Mesendoderm (in vitro differentiated cells): ENCODE measurements around the gene NOVA1.

Experiments used
- DNase-seq: peaks from one replicate; pipeline ENCODE4 v3.0.0; 2013
- H2AK5ac ChIP-seq: 2 replicates; pipeline ENCODE4 v1.6.1; 2013; ENCODE audit warnings: low read length, inconsistent platforms
- H2BK120ac ChIP-seq: 2 replicates; pipeline ENCODE4 v1.6.1; 2013; ENCODE audit warnings: low read depth, mild to moderate bottlenecking, low read length, moderate library complexity, mixed read lengths
- H2BK15ac ChIP-seq: replicated peaks from 2 replicates; pipeline ENCODE4 v1.6.1; 2013; ENCODE audit warnings: low read depth, mild to moderate bottlenecking, moderate library complexity
- H2BK5ac ChIP-seq: 2 replicates; pipeline ENCODE4 v1.6.1; 2013; ENCODE audit warnings: low read length, inconsistent platforms
- H3K18ac ChIP-seq: 2 replicates; pipeline ENCODE4 v1.6.1; 2013; ENCODE audit warnings: mild to moderate bottlenecking, low read length, mixed read lengths
- H3K23ac ChIP-seq: one replicate; pipeline ENCODE4 v1.6.1; 2013; ENCODE audit warnings: low read length
- H3K27ac ChIP-seq: 2 replicates; pipeline ENCODE4 v1.5.1; 2013; ENCODE audit warnings: low read depth, mild to moderate bottlenecking, inconsistent platforms, low read length, moderate library complexity
- H3K27me3 ChIP-seq: 2 replicates; pipeline ENCODE4 v1.6.1; 2013; ENCODE audit warnings: low read length, control low read depth, mild to moderate bottlenecking, inconsistent platforms; ENCODE audit not compliant: insufficient read depth, poor library complexity
- H3K36me3 ChIP-seq: 2 replicates; pipeline ENCODE4 v1.6.1; 2013; ENCODE audit warnings: low read length, inconsistent platforms; ENCODE audit not compliant: control insufficient read depth, insufficient read depth
- H3K4ac ChIP-seq: one replicate; pipeline ENCODE4 v1.6.1; 2013; ENCODE audit warnings: low read depth, mild to moderate bottlenecking, low read length, moderate library complexity
- H3K4me1 ChIP-seq: 2 replicates; pipeline ENCODE4 v1.6.1; 2013; ENCODE audit warnings: low read depth, low read length, inconsistent platforms; ENCODE audit not compliant: control insufficient read depth
- H3K4me2 ChIP-seq: 2 replicates; pipeline ENCODE4 v1.6.1; 2013; ENCODE audit warnings: low read length
- H3K4me3 ChIP-seq: 2 replicates; pipeline ENCODE4 v1.5.1; 2013; ENCODE audit warnings: mild to moderate bottlenecking, low read length
- H3K56ac ChIP-seq: one replicate; pipeline ENCODE4 v1.6.1; 2013; ENCODE audit warnings: low read length
- H3K79me1 ChIP-seq: 2 replicates; pipeline ENCODE4 v1.6.1; 2013; ENCODE audit warnings: low read length, inconsistent platforms
- H3K79me2 ChIP-seq: 2 replicates; pipeline ENCODE4 v1.6.1; 2013; ENCODE audit warnings: mild to moderate bottlenecking, low read length; ENCODE audit not compliant: control insufficient read depth, insufficient read depth
- H3K9ac ChIP-seq: 2 replicates; pipeline ENCODE4 v1.6.1; 2013; ENCODE audit warnings: low read length, inconsistent platforms
- H4K5ac ChIP-seq: one replicate; pipeline ENCODE4 v1.6.1; 2013; ENCODE audit warnings: low read length
- H4K8ac ChIP-seq: one replicate; pipeline ENCODE4 v1.6.1; 2013; ENCODE audit warnings: low read depth, mild to moderate bottlenecking, control low read depth, low read length, moderate library complexity
- WGBS: extraction: QIAGEN DNeasy Blood & Tissue Kit; methylation state at CpG from one replicate; pipeline ENCODE4 v1.1.7; 2013; ENCODE audit warnings: low lambda C conversion rate, missing lambda C conversion rate; ENCODE audit not compliant: insufficient coverage; ENCODE audit errors: extremely low coverage; 5-methylcytosine and 5-hydroxymethylcytosine counted together

The NOVA1 gene

GRCh38 chr14:26400373-26400772 lies 197.5 kb downstream of the NOVA1 start:
- no peak overlapping the region for H3K18ac ChIP-seq
- no peak for DNase-seq
- H4K8ac ChIP-seq, result no peak overlapping the region
- no peak overlapping the region for H2BK15ac ChIP-seq
- no peak overlapping the region for H3K9ac ChIP-seq
- peaks cover 4% of the 10 kb centered on the region for H3K4me1 ChIP-seq
- no peak overlapping the region for H3K23ac ChIP-seq
- no peak overlapping the region for H3K4me2 ChIP-seq
- H3K79me1 ChIP-seq, result no peaks in the 10 kb centered on the region
- no peak overlapping the region for H3K56ac ChIP-seq
- H4K5ac ChIP-seq, result no peak overlapping the region
- H3K79me2 ChIP-seq, result no peaks in the 10 kb centered on the region
- no peak overlapping the region for H2BK120ac ChIP-seq
- H3K4ac ChIP-seq, result no peak overlapping the region
- H3K27ac ChIP-seq, result no peak overlapping the region
- no peak overlapping the region for H2BK5ac ChIP-seq
- H3K4me3 ChIP-seq, result no peak overlapping the region
- H3K27me3 ChIP-seq, result no peaks in the 10 kb centered on the region
- H3K36me3 ChIP-seq, result no peaks in the 10 kb centered on the region
- H2AK5ac ChIP-seq, result peak overlapping the region; percentile 9
- no CpG with 5 or more reads among the region's 1 CpG for WGBS

GRCh38 chr14:26398616-26399015 lies 199.2 kb downstream of the NOVA1 start:
- Histone ChIP-seq H2BK5ac (no peak overlapping the region), H3K4me1 (peaks cover 7% of the 10 kb centered on the region), H3K18ac (no peak overlapping the region), H3K4me2 (no peak overlapping the region), H3K4ac (no peak overlapping the region), H3K79me1 (no peaks in the 10 kb centered on the region), H4K8ac (no peak overlapping the region), H3K56ac (no peak overlapping the region), H2BK120ac (no peak overlapping the region), H3K27me3 (no peaks in the 10 kb centered on the region), H3K23ac (no peak overlapping the region), H2AK5ac (no peak overlapping the region), H3K27ac (no peak overlapping the region), H3K4me3 (no peak overlapping the region), H3K36me3 (no peaks in the 10 kb centered on the region), H2BK15ac (no peak overlapping the region), H3K9ac (no peak overlapping the region), H3K79me2 (no peaks in the 10 kb centered on the region), H4K5ac (no peak overlapping the region)
- no peak for DNase-seq
